SK-N-SH (cell line): ENCODE measurements around the gene MISFA.

Experiments
- ELF1 ChIP-seq: IDR thresholded peaks from 2 replicates; pipeline ENCODE4 v1.4.0; 2012
- EP300 ChIP-seq, 2 experiments: IDR thresholded peaks; 2 replicates each; pipeline versions ENCODE4 v1.4.0 to v1.6.1; 2012; ENCODE audit warnings: borderline replicate concordance in 1 of 2, low read depth in 1 of 2, low read length in 1 of 2
- GABPA ChIP-seq: IDR thresholded peaks from 2 replicates; pipeline ENCODE4 v1.4.0; 2012; ENCODE audit warnings: low read depth, mild to moderate bottlenecking
- JUND ChIP-seq: IDR thresholded peaks from 2 replicates; pipeline ENCODE4 v1.4.0; 2012
- MAX ChIP-seq: IDR thresholded peaks from 2 replicates; pipeline ENCODE4 v1.4.0; 2012; ENCODE audit warnings: low read depth
- MXI1 ChIP-seq: IDR thresholded peaks from 2 replicates; pipeline ENCODE4 v1.6.1; 2012; ENCODE audit warnings: mild to moderate bottlenecking, low read depth, low read length, improper control_type of control experiment
- POLR2AphosphoS5 ChIP-seq: IDR thresholded peaks from 2 replicates; pipeline ENCODE4 v1.6.1; 2012; ENCODE audit warnings: low read depth, low read length
- RCOR1 ChIP-seq: fragments of 150-350 bp; IDR thresholded peaks from 2 replicates; pipeline ENCODE4 v1.6.1; 2017; ENCODE audit warnings: antibody characterized with exemption, low read length
- REST ChIP-seq: IDR thresholded peaks from 2 replicates; pipeline ENCODE4 v1.6.1; 2012; ENCODE audit warnings: mild to moderate bottlenecking, low read depth, low read length, moderate library complexity
- RFX5 ChIP-seq: IDR thresholded peaks from 2 replicates; pipeline ENCODE4 v1.6.1; 2012; ENCODE audit warnings: mild to moderate bottlenecking, improper control_type of control experiment, low read length
- SMC3 ChIP-seq: IDR thresholded peaks from 2 replicates; pipeline ENCODE4 v1.6.1; 2012; ENCODE audit warnings: low read depth, low read length, improper control_type of control experiment
- TF ChIP-seq, protein P1 (sequence below): fragments of 200-600 bp; sonication (generic); IDR thresholded peaks from 2 replicates; pipeline ENCODE4 v1.6.1; 2017; ENCODE audit warnings: antibody characterized with exemption, mild to moderate bottlenecking, moderate library complexity

GRCh38 chr11:18618342-18619025, 18.9 kb downstream of the MISFA start:
- TF ChIP-seq, protein P1, sequence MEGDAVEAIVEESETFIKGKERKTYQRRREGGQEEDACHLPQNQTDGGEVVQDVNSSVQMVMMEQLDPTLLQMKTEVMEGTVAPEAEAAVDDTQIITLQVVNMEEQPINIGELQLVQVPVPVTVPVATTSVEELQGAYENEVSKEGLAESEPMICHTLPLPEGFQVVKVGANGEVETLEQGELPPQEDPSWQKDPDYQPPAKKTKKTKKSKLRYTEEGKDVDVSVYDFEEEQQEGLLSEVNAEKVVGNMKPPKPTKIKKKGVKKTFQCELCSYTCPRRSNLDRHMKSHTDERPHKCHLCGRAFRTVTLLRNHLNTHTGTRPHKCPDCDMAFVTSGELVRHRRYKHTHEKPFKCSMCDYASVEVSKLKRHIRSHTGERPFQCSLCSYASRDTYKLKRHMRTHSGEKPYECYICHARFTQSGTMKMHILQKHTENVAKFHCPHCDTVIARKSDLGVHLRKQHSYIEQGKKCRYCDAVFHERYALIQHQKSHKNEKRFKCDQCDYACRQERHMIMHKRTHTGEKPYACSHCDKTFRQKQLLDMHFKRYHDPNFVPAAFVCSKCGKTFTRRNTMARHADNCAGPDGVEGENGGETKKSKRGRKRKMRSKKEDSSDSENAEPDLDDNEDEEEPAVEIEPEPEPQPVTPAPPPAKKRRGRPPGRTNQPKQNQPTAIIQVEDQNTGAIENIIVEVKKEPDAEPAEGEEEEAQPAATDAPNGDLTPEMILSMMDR, result no peak
- TF ChIP-seq MAX (no peak), EP300 (IDR thresholded peaks at IDR 0.05; ENCODE audit: borderline replicate concordance in 1 of 2, low read depth in 1 of 2, low read length in 1 of 2) (no peak), GABPA (no peak), POLR2AphosphoS5 (no peak), RFX5 (no peak), SMC3 (no peak), MXI1 (no peak), RCOR1 (no peak), ELF1 (no peak), JUND (no peak), REST (no peak)
